Activated naive CD4-positive, alpha-beta T cell treated with anti-CD3 and anti-CD28 coated beads for 36 hours (primary cell): ENCODE data around the gene DPP10. TPM values are rescaled to one million over a fixed set of nuclear protein-coding genes. Genes with fewer than 3 reads are reported as not detected.

Experiments used
- CTCF ChIA-PET: fragments of 350-600 bp; sonication (Branson Sonifier 250); formaldehyde crosslinking; loops from one replicate; lab custom pipeline; 2021; ENCODE audit warnings: antibody characterized with exemption; lab: Charles Lee
- DNase-seq: peaks from one replicate; pipeline ENCODE4 v3.0.0-alpha.2; 2020
- H3K27ac Mint-ChIP-seq: one replicate; pipeline ENCODE4 v1.8.0; 2021; ENCODE audit warnings: mild to moderate bottlenecking, mixed read lengths
- H3K27me3 Mint-ChIP-seq: one replicate; pipeline ENCODE4 v1.8.0; 2021; ENCODE audit warnings: low read depth, mixed read lengths
- H3K36me3 Mint-ChIP-seq: one replicate; pipeline ENCODE4 v1.8.0; 2021; ENCODE audit warnings: low read depth, mixed read lengths
- H3K4me1 Mint-ChIP-seq: one replicate; pipeline ENCODE4 v1.8.0; 2021; ENCODE audit warnings: low read depth, mixed read lengths
- H3K4me3 Mint-ChIP-seq: one replicate; pipeline ENCODE4 v1.8.0; 2021; ENCODE audit warnings: mild to moderate bottlenecking, moderate library complexity, mixed read lengths
- H3K9me3 Mint-ChIP-seq: one replicate; pipeline ENCODE4 v1.8.0; 2021; ENCODE audit warnings: mixed read lengths
- intact Hi-C: fragments of 100-400 bp; cut with micrococcal nuclease; formaldehyde crosslinking; loops from one replicate; pipeline ENCODE4 v1.15.1; 2023
- total RNA-seq, 2 experiments: library from RNA; stranded (reverse); gene quantifications; one replicate each; pipeline ENCODE4 v1.2.3, GENCODE V29; 2021

Gene DPP10
- total RNA-seq, 2 experiments from 2014 or later = not detected

DNA sequence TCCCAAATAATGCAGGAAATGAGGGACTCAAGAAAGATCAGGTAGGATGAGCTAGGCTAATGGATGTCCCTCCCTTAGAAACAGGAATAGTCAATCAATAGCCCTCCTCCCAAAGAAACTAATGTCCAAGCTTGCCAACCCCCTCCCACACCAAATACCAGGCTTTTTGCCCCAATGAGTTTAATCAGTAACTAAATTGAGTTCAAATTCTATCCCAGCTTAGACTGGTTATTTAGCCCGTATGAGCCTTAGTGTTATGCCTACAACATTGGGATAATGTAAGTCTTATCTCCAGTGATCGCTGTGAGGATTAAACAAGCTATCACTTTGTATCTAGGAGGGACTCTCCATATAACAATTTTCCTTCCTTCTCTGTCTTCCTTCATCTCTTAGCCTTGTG is 310.7 kb downstream of the DPP10 start:
- intact Hi-C loops = no loop called here
- Mint-ChIP-seq H3K4me3 (no peak overlapping the region), H3K27ac (no peak overlapping the region), H3K27me3 (no peaks in the 10 kb centered on the region), H3K4me1 (no peaks in the 10 kb centered on the region), H3K36me3 (no peaks in the 10 kb centered on the region), H3K9me3 (peaks cover 5% of the 10 kb centered on the region)
- CTCF ChIA-PET = no interaction called here
- DNase-seq = no peak

- DNase-seq = no peak
- no peak overlapping the region for H3K4me3 Mint-ChIP-seq
- intact Hi-C loops = no loop called here
- no peaks in the 10 kb centered on the region for H3K27me3 Mint-ChIP-seq
- no peak overlapping the region for H3K27ac Mint-ChIP-seq
- H3K4me1 Mint-ChIP-seq = no peaks in the 10 kb centered on the region
- H3K36me3 Mint-ChIP-seq = no peaks in the 10 kb centered on the region
- H3K9me3 Mint-ChIP-seq = peaks cover 3% of the 10 kb centered on the region
- CTCF ChIA-PET = no interaction called here
These were observed 312.6 kb downstream of the DPP10 start for GRCh38 chr2:114754907-114755563.

GRCh38 chr2:114762376-114762775 is 319.9 kb downstream of the DPP10 start:
- CTCF ChIA-PET = no interaction called here
- no peaks in the 10 kb centered on the region for H3K9me3 Mint-ChIP-seq
- DNase-seq = no peak
- no peak overlapping the region for H3K27ac Mint-ChIP-seq
- intact Hi-C loops = no loop called here
- H3K36me3 Mint-ChIP-seq = no peaks in the 10 kb centered on the region
- H3K4me3 Mint-ChIP-seq = no peak overlapping the region
- no peaks in the 10 kb centered on the region for H3K27me3 Mint-ChIP-seq
- H3K4me1 Mint-ChIP-seq = no peaks in the 10 kb centered on the region

DNA sequence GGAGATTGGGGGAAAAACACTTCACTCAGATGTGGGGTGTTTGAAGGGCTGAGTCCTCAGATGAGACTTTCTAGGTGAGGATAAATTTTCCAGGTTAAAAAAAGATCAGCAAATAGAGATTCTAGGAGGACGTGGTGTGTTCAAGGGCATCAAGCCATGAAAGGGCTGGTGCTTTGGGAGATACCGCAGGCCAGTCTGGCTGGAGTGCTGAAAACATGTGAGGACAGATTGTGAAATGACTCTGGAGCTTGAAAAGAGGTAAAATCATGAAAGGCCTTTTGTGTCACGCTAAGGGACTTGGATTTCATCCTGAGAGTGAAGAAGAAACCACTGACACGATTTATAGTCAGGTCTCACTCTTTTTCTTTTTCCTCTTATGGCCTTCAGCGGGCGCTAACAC is 320.5 kb downstream of the DPP10 start:
- Mint-ChIP-seq H3K36me3 (no peaks in the 10 kb centered on the region), H3K9me3 (no peaks in the 10 kb centered on the region), H3K4me1 (no peaks in the 10 kb centered on the region), H3K4me3 (no peak overlapping the region), H3K27ac (no peak overlapping the region), H3K27me3 (no peaks in the 10 kb centered on the region)
- CTCF ChIA-PET = no interaction called here
- intact Hi-C loops = no loop called here
- DNase-seq = no peak

- DNase-seq = no peak
- Mint-ChIP-seq H3K36me3 (no peaks in the 10 kb centered on the region), H3K4me3 (no peak overlapping the region), H3K9me3 (no peaks in the 10 kb centered on the region), H3K4me1 (no peaks in the 10 kb centered on the region), H3K27me3 (no peaks in the 10 kb centered on the region), H3K27ac (no peak overlapping the region)
- CTCF ChIA-PET = no interaction called here
- intact Hi-C loops = no loop called here
These were observed 326.7 kb downstream of the DPP10 start for GRCh38 chr2:114769110-114769509.

DNA sequence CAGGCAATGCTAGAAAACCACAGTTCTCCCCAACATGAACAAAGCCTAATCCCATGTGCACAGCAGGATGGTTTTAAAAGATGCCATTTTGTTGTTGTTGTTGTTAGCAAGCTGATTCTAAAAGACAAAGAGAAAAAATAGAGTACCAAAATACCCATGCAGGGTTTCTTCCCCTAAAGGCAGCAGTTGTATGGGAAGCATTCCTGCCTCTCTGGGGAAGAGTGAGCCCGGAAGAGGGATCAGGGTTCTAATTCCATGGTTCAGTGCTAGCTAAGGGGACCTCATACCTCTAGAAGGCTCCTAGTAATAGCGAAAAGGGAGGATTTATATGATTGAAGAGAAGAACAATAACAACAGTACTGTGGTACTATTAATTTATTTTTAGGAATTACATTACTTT is 327.6 kb downstream of the DPP10 start:
- Mint-ChIP-seq H3K4me1 (no peaks in the 10 kb centered on the region), H3K27me3 (no peaks in the 10 kb centered on the region), H3K36me3 (no peaks in the 10 kb centered on the region), H3K9me3 (no peaks in the 10 kb centered on the region), H3K27ac (no peak overlapping the region), H3K4me3 (no peak overlapping the region)
- CTCF ChIA-PET = no interaction called here
- intact Hi-C loops = no loop called here
- no peak for DNase-seq

GRCh38 chr2:114784046-114784445 is 341.6 kb downstream of the DPP10 start:
- intact Hi-C loops = no loop called here
- no peak overlapping the region for H3K27ac Mint-ChIP-seq
- H3K27me3 Mint-ChIP-seq = peaks cover 2% of the 10 kb centered on the region
- no peaks in the 10 kb centered on the region for H3K36me3 Mint-ChIP-seq
- no peaks in the 10 kb centered on the region for H3K4me1 Mint-ChIP-seq
- DNase-seq = no peak
- H3K4me3 Mint-ChIP-seq = no peak overlapping the region
- CTCF ChIA-PET = no interaction called here
- H3K9me3 Mint-ChIP-seq = no peaks in the 10 kb centered on the region

DNA sequence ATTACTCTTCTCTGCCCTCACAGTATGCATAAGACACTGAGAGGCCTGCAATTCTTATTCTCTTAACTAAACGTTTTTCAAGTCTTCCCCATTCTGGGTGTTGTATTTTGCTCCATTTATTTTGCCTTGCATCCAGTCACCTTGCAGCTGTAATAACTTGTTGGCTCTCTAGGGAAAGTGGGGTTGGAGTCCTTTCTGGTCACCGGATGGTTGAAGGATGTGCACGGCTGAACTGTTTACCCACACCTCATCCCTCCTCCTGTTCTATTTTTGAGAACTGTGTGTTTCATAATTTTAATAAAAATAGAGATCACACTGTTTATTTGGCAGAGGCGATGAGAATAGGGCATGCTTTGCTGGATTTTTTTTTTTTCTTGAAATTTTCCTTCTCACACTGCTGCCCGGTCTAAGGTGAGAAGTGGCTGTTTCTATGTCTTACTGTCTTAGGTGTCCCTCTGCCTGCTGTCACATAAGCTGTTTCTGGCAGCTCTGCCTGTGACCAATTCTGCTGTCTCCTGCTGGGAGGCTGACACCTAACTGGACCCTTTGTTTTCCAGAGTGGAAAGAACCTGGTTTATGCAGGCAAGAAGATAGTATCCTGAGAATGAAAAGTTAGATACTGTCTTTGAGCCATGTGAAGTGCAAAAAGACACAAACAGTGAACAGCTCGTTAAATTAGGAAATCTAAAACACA is 342.6 kb downstream of the DPP10 start:
- CTCF ChIA-PET = no interaction called here
- peaks cover 2% of the 10 kb centered on the region for H3K27me3 Mint-ChIP-seq
- no peak for DNase-seq
- intact Hi-C loops = loop anchor here (1.0 kb wide), 1 partner anchor 9 kb away; no protein-coding TSS in a partner anchor
- no peak overlapping the region for H3K4me3 Mint-ChIP-seq
- no peaks in the 10 kb centered on the region for H3K9me3 Mint-ChIP-seq
- no peak overlapping the region for H3K27ac Mint-ChIP-seq
- H3K36me3 Mint-ChIP-seq = no peaks in the 10 kb centered on the region
- H3K4me1 Mint-ChIP-seq = no peaks in the 10 kb centered on the region

DNA sequence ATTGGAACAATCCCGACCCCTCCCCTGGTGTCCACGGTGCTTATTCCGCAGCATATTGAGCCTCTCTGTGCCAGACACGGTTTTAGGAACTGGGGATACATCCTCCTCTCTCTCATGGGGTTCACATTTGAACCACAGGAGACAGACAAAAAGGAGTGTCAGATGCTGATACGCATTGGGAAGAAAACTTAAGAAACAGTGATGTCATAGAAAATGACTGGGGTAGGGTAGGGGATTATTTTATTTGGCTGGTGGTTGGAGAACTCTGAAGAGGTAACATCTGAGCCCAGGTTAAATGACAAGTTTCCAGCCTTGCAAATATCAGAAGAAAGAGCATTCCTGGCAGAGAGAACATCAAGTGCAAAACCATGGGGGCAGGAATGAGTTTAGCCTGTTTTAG is 344.5 kb downstream of the DPP10 start:
- no peak for DNase-seq
- CTCF ChIA-PET = no interaction called here
- Mint-ChIP-seq H3K9me3 (no peaks in the 10 kb centered on the region), H3K27me3 (peaks cover 2% of the 10 kb centered on the region), H3K4me1 (no peaks in the 10 kb centered on the region), H3K4me3 (no peak overlapping the region), H3K36me3 (no peaks in the 10 kb centered on the region), H3K27ac (no peak overlapping the region)
- intact Hi-C loops = no loop called here

DNA sequence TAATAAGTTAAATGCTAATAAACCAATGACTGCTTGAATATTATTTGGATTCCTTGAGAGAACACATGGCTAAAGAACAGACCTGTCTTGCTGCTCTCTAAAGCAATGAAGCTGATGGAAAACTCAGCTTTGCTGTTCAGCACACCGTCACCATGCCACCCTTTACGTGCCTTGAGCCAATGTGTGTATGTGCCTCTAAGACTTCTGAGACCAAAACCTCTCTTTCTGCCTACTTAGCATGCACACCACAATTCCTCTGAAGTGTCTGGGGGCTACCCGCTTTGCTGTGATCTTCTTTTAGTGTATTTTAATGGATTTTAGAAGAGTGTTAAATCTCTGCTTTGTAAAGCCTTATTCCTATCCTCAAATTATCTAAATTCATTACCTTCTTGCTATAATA is 345.0 kb downstream of the DPP10 start:
- no peak for DNase-seq
- Mint-ChIP-seq H3K4me3 (no peak overlapping the region), H3K36me3 (no peaks in the 10 kb centered on the region), H3K4me1 (no peaks in the 10 kb centered on the region), H3K9me3 (no peaks in the 10 kb centered on the region), H3K27me3 (peaks cover 2% of the 10 kb centered on the region), H3K27ac (no peak overlapping the region)
- CTCF ChIA-PET = no interaction called here
- intact Hi-C loops = no loop called here

GRCh38 chr2:114789989-114790388 is 347.5 kb downstream of the DPP10 start:
- DNase-seq = no peak
- intact Hi-C loops = no loop called here
- Mint-ChIP-seq H3K36me3 (no peaks in the 10 kb centered on the region), H3K9me3 (no peaks in the 10 kb centered on the region), H3K27ac (no peak overlapping the region), H3K4me1 (no peaks in the 10 kb centered on the region), H3K27me3 (peaks cover 2% of the 10 kb centered on the region), H3K4me3 (no peak overlapping the region)
- CTCF ChIA-PET = no interaction called here

DNA sequence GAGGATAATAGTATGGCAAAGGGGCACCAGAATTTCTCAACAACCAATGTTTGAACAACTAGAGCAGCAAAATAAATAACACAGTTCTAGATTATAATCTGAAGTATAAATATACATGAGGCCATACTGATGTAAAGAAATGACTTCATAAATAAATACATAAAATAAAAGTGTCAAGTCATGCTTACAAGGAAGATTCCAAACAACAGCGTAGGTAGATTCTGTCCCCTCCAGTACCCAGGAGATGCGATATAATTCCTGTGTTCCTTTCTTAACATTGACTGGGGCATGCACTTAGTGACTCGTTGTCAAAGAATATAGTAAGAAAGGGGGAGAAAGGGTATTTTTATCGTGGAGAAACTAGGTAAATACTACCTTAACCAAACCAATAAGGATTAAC is 355.1 kb downstream of the DPP10 start:
- intact Hi-C loops = no loop called here

GRCh38 chr2:114797942-114798341 is 355.5 kb downstream of the DPP10 start:
- intact Hi-C loops = no loop called here
- Mint-ChIP-seq H3K9me3 (no peaks in the 10 kb centered on the region), H3K4me1 (no peaks in the 10 kb centered on the region), H3K36me3 (no peaks in the 10 kb centered on the region), H3K4me3 (no peak overlapping the region), H3K27me3 (peaks cover 2% of the 10 kb centered on the region), H3K27ac (no peak overlapping the region)
- DNase-seq = no peak
- CTCF ChIA-PET = no interaction called here

More for the DNA sequence above, 355.1 kb downstream of the DPP10 start:
- H3K27me3 Mint-ChIP-seq = peaks cover 2% of the 10 kb centered on the region
- H3K4me1 Mint-ChIP-seq = no peaks in the 10 kb centered on the region
- H3K4me3 Mint-ChIP-seq = no peak overlapping the region
- DNase-seq = no peak
- no peak overlapping the region for H3K27ac Mint-ChIP-seq
- CTCF ChIA-PET = no interaction called here
- H3K9me3 Mint-ChIP-seq = no peaks in the 10 kb centered on the region
- H3K36me3 Mint-ChIP-seq = no peaks in the 10 kb centered on the region
